NCI-H82 treated with DMSO at 0.1 percent for 48 hours (cell line): ENCODE data around the gene SPINK7.

ENCODE experiments used
- DNase-seq: peaks from one replicate; lab custom pipeline; 2025; ENCODE audit not compliant: unreplicated experiment; lab: John Stamatoyannopoulos, UW

SPINK7 gene

DNA sequence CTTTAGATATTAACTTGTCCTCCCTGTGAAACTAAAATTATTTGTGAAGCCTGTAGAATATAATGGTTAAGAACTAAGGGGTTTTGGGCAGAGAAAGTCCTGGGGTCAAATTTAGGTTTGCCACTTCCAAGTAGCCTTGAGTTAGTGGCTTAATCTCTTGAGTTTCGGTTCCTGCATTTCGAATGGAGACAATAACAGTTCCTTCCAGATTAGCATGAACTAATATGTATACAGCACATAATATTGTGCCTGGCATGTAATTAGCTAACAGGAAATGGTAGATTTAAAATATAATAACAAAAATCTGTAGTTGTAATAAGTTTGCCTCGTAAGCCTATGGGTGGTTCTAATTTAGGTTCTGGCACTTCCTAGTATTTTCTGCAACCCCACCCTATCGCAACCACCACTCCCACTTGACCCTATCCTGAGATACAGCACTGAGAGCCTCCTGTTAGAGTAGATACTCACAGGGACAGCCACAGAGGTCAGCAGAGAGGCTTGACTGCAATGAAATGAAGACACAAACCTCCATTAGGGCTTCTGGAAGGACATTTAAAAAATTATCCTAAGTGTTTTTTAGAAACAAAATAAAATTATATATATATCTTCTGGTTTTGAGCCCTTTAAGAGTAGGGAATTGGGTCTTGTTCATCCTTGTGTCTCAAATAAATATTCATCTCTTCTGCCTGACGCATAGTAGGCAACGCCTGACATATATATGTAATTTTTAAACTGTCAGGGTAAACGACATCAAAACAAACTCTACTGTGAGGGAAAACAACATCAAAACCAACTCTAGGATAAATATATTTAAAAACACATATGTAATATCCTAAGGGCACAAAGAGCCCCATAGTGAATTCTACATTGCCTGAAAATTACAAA is 31.6 kb downstream of the SPINK7 start:
- no peak for DNase-seq

DNA sequence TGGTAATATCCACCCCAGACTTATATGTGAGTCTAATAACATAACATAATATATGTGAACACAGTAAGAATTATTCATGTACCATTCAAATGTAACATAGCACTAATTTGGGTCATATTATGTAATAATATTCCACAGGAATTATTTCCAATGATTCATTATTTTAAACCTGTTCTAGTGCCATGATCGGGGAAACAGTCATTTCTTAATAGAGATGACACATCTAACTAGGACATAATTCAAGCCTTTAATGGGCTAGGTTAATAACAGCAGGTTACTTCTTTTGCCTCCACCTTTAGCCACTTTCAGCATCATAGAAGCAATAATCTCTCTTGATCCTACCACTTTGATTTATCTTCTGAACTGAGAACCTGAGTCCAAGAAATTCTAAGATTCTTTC is 35.5 kb downstream of the SPINK7 start:
- no peak for DNase-seq

DNA sequence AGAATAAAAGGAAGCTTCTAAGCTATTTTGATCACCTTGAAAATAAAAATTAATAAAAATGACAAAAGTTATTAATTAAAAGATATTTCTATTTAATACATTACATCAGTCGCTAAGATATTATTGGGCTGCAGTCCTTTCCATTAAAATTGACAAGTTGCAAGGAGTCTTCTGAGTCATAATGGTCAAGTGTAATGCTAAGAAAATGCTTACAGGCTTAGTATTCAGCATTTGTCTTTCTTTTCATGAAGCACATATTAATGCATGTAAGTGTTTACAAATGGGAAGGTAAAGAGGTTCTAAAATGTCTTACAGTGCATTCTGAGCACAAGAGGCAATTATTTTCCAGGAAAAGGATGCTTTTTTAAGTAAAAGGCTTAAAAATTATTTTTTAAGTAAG is 40.5 kb downstream of the SPINK7 start:
- DNase-seq: no peak

DNA sequence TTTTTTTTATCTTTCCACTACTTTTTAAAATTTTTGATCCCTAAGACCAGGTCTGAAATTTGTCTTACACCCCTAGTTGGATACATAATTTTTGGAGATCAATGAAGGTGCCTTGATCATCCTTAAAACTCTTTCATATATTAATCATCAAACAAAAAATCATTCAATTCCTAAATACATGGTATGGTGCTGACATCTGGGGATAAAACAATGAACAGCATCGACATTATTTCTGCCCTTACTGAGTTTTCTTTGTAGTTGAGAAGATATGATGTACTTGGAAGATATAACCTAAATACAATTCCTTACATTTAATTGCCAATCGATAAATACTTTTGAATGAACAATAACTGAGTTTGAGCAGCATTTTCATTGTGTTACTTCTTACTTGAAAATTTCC is 41.4 kb downstream of the SPINK7 start:
- no peak for DNase-seq

DNA sequence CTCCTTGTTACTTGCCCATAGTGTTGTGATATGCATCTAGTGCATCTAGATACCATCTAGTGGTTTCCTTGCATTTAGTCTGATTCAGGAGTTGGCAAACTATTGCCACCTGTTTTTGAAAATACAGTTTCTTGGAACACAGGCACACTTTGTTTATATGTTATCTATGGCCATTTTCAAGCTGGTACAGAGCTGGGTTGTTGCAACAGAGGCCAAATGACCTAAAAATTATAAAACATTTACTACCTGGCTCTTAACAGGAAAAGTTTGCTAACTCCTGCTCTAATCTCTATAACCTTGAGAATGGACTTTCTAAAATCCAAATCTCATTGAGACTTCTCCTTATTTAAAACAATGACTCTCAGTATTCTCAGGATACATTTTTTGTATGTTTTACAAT is 52.1 kb downstream of the SPINK7 start:
- DNase-seq: no peak
